ENCODE results near the gene CDC42SE2. TPM values are rescaled to one million over a fixed set of nuclear protein-coding genes. Genes with fewer than 3 reads are reported as not detected.
A peak's percentile ranks its signal among the peaks of the same experiment; 100 is the strongest.

Gene CDC42SE2, protein sequence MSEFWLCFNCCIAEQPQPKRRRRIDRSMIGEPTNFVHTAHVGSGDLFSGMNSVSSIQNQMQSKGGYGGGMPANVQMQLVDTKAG
- 24.1 and 25.5 TPM in 2 replicates for total RNA-seq
- long read RNA-seq, full-length matches to known transcripts, result 7 of 34 reads
- long read RNA-seq, partial matches to known transcripts, result 1 of 34 reads
- long read RNA-seq, other reads (novel, unspliced or antisense), result 26 of 34 reads

DNA sequence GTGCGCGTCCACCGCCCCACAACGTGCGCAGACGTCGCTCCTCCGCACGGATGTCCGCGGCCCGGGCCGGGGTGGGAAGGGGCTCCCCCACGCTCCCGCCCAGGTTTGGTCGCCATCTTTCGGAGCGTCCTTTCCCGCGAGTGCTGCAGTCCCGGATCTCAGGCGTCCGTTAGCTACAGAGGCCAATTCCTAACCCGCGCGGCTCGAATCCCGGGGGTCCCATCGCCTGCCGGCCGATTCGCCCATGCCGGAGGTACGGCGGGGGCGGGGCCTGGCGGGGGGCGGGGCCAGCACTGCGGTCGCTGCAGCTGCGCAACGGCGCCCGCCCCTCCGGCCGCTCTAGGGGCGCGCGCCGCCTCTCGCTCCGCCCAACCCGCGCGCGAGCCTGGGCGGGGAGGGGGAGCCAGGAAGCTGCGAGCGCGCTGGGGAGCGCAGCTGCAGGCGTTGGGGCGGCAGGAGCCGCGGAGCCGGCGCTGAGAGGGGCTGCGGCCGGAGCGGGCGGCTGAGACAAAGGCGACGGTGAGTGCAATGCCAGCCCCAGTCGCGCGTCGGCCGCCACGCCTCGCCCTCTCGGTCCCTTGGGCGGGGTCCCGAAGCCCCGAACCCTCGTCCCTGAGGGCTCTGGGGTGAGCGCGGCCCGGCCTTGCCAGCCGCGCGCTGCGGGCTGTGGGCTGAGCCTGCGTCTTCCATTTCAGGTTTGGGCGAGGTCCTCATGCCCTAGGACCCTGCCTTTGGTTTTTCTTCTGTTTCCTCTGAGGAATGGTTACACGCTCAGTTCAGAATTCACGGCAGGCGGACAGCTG, at the start of gene CDC42SE2:
Gene CDC42SE2 (plus strand): TSS at position 406 of the 803 bp plus-strand sequence. CDS start 95,441 bp downstream, outside the sequence.
- no peaks in the 10 kb centered on the region for H3K36me3 Mint-ChIP-seq (ENCODE audit: low read depth)
- TF ChIP-seq, protein P1, sequence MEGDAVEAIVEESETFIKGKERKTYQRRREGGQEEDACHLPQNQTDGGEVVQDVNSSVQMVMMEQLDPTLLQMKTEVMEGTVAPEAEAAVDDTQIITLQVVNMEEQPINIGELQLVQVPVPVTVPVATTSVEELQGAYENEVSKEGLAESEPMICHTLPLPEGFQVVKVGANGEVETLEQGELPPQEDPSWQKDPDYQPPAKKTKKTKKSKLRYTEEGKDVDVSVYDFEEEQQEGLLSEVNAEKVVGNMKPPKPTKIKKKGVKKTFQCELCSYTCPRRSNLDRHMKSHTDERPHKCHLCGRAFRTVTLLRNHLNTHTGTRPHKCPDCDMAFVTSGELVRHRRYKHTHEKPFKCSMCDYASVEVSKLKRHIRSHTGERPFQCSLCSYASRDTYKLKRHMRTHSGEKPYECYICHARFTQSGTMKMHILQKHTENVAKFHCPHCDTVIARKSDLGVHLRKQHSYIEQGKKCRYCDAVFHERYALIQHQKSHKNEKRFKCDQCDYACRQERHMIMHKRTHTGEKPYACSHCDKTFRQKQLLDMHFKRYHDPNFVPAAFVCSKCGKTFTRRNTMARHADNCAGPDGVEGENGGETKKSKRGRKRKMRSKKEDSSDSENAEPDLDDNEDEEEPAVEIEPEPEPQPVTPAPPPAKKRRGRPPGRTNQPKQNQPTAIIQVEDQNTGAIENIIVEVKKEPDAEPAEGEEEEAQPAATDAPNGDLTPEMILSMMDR (conservative IDR thresholded peaks at IDR 0.05), result peak; percentile 14
- H3K27ac Mint-ChIP-seq (ENCODE audit: unreplicated experiment), result peak within 1 kb of the TSS; percentile 99

DNA sequence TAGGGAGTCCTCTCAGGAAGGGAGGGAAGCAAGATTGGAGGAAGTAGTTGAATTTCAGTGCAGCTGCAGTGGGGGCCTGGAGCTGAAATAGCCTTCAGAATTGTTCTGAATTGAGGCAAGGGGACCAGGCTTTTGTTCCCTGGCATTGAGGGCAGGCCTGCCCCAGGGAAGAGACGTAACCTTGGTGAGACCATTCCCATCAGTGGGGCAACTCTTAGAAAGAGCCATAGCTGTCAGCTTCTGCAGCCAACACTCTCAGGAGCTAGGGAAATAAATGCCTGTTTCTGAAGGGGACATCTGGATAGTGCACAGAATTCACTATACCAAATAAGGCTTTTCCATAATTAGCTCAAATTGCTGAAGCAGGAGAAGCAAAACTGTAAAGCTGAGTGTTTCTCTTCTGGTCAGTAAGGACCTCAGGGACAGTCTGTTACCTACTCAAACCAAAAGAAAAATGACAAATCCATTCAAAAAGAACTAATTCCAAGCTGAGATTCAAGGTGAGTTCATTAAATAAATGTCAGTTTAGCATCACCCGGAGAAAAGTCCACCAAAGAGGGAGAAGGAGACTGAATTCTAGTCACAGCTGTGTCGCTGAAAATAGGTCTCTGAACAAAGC, 49.1 kb upstream of the CDC42SE2 start:
- Mint-ChIP-seq H3K27ac (ENCODE audit: unreplicated experiment) (no peak overlapping the region), H3K4me1 (peaks cover 11% of the 10 kb centered on the region), H3K9me3 (no peaks in the 10 kb centered on the region), H3K27me3 (ENCODE audit: low read depth) (no peaks in the 10 kb centered on the region), H3K4me3 (no peak overlapping the region), H3K36me3 (ENCODE audit: low read depth) (no peaks in the 10 kb centered on the region)
- TF ChIP-seq, protein P1 (conservative IDR thresholded peaks at IDR 0.05), result no peak
- no peak for DNase-seq (ENCODE audit: low read depth, low spot score)

More for the DNA sequence above, at the start of gene CDC42SE2:
- Mint-ChIP-seq H3K4me1 (peaks cover 26% of the 10 kb centered on the region), H3K9me3 (no peaks in the 10 kb centered on the region), H3K27me3 (ENCODE audit: low read depth) (no peaks in the 10 kb centered on the region), H3K4me3 (peak within 1 kb of the TSS; percentile 98)
- DNase-seq (ENCODE audit: low read depth, low spot score), result peak; percentile 72

DNA sequence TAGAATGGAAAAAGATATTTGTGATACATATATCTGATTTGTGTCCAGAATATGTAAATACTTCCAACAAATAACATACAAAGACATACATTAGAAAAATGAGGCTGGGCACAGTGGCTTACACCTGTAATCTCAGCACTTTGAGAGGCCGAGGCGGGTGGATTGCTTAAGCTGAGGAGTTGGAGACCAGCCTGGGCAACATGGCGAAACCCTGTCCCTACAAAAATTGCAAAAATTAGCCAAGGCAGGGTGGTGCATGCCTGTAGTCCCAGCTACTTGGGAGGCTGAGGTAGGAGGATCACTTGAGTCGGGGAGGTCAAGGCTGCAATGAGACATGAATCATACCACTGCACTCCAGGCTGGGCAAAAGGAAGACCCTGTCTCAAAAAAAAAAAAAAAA, 46.1 kb upstream of the CDC42SE2 start:
- Mint-ChIP-seq H3K9me3 (no peaks in the 10 kb centered on the region), H3K36me3 (ENCODE audit: low read depth) (no peaks in the 10 kb centered on the region), H3K4me1 (peaks cover 11% of the 10 kb centered on the region), H3K4me3 (no peak overlapping the region), H3K27ac (ENCODE audit: unreplicated experiment) (no peak overlapping the region), H3K27me3 (ENCODE audit: low read depth) (no peaks in the 10 kb centered on the region)
- no peak for DNase-seq (ENCODE audit: low read depth, low spot score)
- TF ChIP-seq, protein P1 (conservative IDR thresholded peaks at IDR 0.05), result no peak

DNA sequence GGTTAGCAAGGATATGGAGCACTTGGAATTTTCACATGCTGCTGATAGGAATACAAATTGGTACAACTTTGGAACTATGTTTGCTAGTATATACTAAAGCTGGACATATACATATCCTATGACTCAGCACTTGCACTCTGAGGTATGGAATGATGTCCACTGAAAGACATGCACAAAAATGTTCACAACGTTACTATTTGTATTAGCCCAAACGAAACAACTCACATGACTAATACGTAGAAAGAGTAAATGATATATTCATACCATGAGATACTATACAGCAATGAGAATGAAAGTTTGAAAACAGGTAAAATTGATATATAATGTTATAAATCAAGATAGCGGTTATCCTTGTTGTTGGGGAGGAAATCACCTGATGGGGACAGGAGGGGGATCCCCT, 45.5 kb upstream of the CDC42SE2 start:
- H3K4me1 Mint-ChIP-seq, result peaks cover 11% of the 10 kb centered on the region
- no peaks in the 10 kb centered on the region for H3K27me3 Mint-ChIP-seq (ENCODE audit: low read depth)
- H3K4me3 Mint-ChIP-seq, result no peak overlapping the region
- no peaks in the 10 kb centered on the region for H3K36me3 Mint-ChIP-seq (ENCODE audit: low read depth)
- no peaks in the 10 kb centered on the region for H3K9me3 Mint-ChIP-seq
- H3K27ac Mint-ChIP-seq (ENCODE audit: unreplicated experiment), result no peak overlapping the region
- no peak for DNase-seq (ENCODE audit: low read depth, low spot score)
- TF ChIP-seq, protein P1 (conservative IDR thresholded peaks at IDR 0.05), result no peak

DNA sequence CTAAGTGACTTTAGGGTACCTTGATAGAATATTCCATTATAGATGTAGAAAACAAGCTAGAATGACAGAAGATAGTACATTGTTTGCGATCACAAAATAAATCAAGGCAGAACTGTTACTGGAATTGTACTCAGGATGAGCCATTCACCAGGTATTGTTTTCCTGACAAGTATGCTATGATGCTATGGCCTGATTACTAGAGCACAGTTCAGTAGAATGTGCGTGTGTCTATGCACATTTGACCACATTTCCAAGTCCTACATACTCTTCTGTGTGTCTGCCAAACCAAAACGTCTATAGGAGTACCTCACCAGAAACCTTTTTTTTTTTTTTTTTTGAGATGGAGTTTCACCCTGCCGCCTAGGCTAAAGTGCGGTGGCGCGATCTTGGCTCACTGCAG, 43.3 kb upstream of the CDC42SE2 start:
- Mint-ChIP-seq H3K9me3 (no peaks in the 10 kb centered on the region), H3K27ac (ENCODE audit: unreplicated experiment) (no peak overlapping the region), H3K36me3 (ENCODE audit: low read depth) (no peaks in the 10 kb centered on the region), H3K4me3 (no peak overlapping the region), H3K4me1 (no peaks in the 10 kb centered on the region), H3K27me3 (ENCODE audit: low read depth) (no peaks in the 10 kb centered on the region)
- TF ChIP-seq, protein P1 (conservative IDR thresholded peaks at IDR 0.05), result no peak
- no peak for DNase-seq (ENCODE audit: low read depth, low spot score)
